Heart right ventricle (tissue), 16 donors: ENCODE results near the gene GPLD1. TPM values are rescaled to one million over a fixed set of nuclear protein-coding genes. Genes with fewer than 3 reads are reported as not detected.

ENCODE experiments used
- ATAC-seq, 8 donors: fragments of 200-7000 bp; cut with Tn5 transposase; one replicate each; pipeline ENCODE4 v1.9.1; 2020; ENCODE audit warnings: mild to moderate bottlenecking in 8 of 8, moderate library complexity in 8 of 8, moderate number of reproducible peaks in 1 of 8
- DNase-seq, 2 donors: peaks; one replicate each; pipeline ENCODE4 v3.0.0-alpha.2; 2020
- H3K27ac ChIP-seq, 10 donors: fragments of 200-600 bp; sonication (generic) in 2 of 10; one replicate each; pipeline versions ENCODE4 v1.5.0 to v1.8.0; 2020 to 2022; ENCODE audit warnings: mild to moderate bottlenecking in 3 of 10
- H3K27me3 ChIP-seq, 7 donors: fragments of 200-600 bp; one replicate each; pipeline ENCODE4 v1.8.0; 2021 to 2022; ENCODE audit warnings: mild to moderate bottlenecking in 2 of 7
- H3K36me3 ChIP-seq, 9 donors: fragments of 200-600 bp; sonication (generic) in 1 of 9; one replicate each; pipeline versions ENCODE4 v1.5.0 to v1.8.0; 2020 to 2022; ENCODE audit warnings: mild to moderate bottlenecking in 2 of 9
- H3K4me1 ChIP-seq, 9 donors: fragments of 200-600 bp; sonication (generic) in 1 of 9; one replicate each; pipeline versions ENCODE4 v1.5.0 to v1.8.0; 2020 to 2022; ENCODE audit warnings: mild to moderate bottlenecking in 4 of 9
- H3K4me3 ChIP-seq, 10 donors: fragments of 200-600 bp; sonication (generic) in 2 of 10; one replicate each; pipeline versions ENCODE4 v1.5.0 to v1.8.0; 2020 to 2022; ENCODE audit warnings: mild to moderate bottlenecking in 7 of 10, moderate library complexity in 2 of 10
- H3K9me3 ChIP-seq, 11 donors: fragments of 200-600 bp in 10 of 11; sonication (generic) in 2 of 11; one replicate each; pipeline versions ENCODE4 v1.5.0 to v1.8.0; 2013 to 2022; ENCODE audit warnings: mild to moderate bottlenecking in 2 of 11, control low read depth in 1 of 11, moderate library complexity in 1 of 11
- CTCF ChIP-seq, 9 donors: fragments of 200-600 bp; sonication (generic) in 2 of 9; IDR thresholded peaks; one replicate each; pipeline versions ENCODE4 v1.5.0 to v1.8.0; 2021 to 2022; ENCODE audit warnings: antibody characterized with exemption in 9 of 9, mild to moderate bottlenecking in 5 of 9, moderate library complexity in 1 of 9
- WGBS, 2 donors: extraction: QIAGEN DNeasy Blood & Tissue Kit; methylation state at CpG; one replicate each; pipeline ENCODE4 v1.1.7; 2013; ENCODE audit warnings: inconsistent platforms in 1 of 2; 5-methylcytosine and 5-hydroxymethylcytosine counted together
- intact Hi-C, 10 donors: fragments of 100-400 bp; cut with DNase I; formaldehyde crosslinking; loops; one replicate each; pipeline versions ENCODE4 v1.11.1 to v1.14.2; 2022
- polyA plus RNA-seq, 2 donors: library from polyadenylated mRNA; stranded (reverse); fragments of 200-250 nt; gene quantifications; one replicate each; pipeline ENCODE4 v1.2.3, GENCODE V29; 2013
- total RNA-seq, 10 donors: library from RNA; stranded (reverse); fragmentation: NEBNext Ultra II Directional in 3 of 10; extraction: Animal tissue kit (Norgen Biotek cat#: 25700) in 3 of 10; gene quantifications; one replicate each; pipeline versions ENCODE4 v1.2.1 to v1.2.4, GENCODE V29; 2021 to 2023
- donor health status: Arrhythmogenic right ventricular cardiomyopathy.
- donor health status: ischemic (EF 13 %, LVEDD 7.1; RV severe dilation, severe dysfunction).
- donor health status: healthy with polysubstance abuse.
- donor health status: DM: no; HTN: yes; CAD: no.
- donor health status: DM: no; HTN: no; CAD: no.
- donor health status: ischemic (EF 25% LVEDD 6.9; RV normal size, moderate dysfunction).
- donor health status: ischemic (EF 25% LVEDD 5.7; RV mildly dilated, moderate dysfunction).
- donor health status: healthy.
- donor health status: DM: yes; HTN: yes; CAD: no.
- donor health status: Ischemic cardiomyopathy.
- donor health status: ischemic (EF 35%, LVEDD 5.7; RV mildly dilated, moderate dysfunction).
- donor health status: nonischemic (EF 11% LVEDD 7.7; RV severe dilation, severe dysfunction).
- donor health status: DM: yes; HTN: yes; CAD: no.
- donor health status: PGD.
- donor health status: ischemic (EF 29% LVEDD 5.4; RV normal size, mild dysfunction).
- donor health status: nonischemic (EF 23%, LVEDD 6.1; RV moderate dilation, normal function).

GPLD1 gene
- total and polyA plus RNA-seq, 12 donors = 0.07 to 1.5 (median 0.78) TPM

GRCh38 chr6:24493945-24494820 lies 4.8 kb upstream of the GPLD1 start:
- Histone ChIP-seq H3K27ac (peak overlapping the region in 9 of 10 donors; percentile 72 to 92 (median 85)), H3K4me1 (peaks cover 0 to 24% (median 19%) of the 10 kb centered on the region in 9 donors), H3K9me3 (no peaks in the 10 kb centered on the region), H3K27me3 (peaks cover 0 to 15% (median 0%) of the 10 kb centered on the region in 7 donors), H3K36me3 (peaks cover 0 to 19% (median 0%) of the 10 kb centered on the region in 9 donors), H3K4me3 (peak overlapping the region; percentile 33 to 89 (median 69))
- intact Hi-C loops = loop anchor here in 1 of 10 donors (10.0 kb wide), 1 partner anchor 211 kb away; no protein-coding TSS in a partner anchor
- peak in 1 of 8 donors; percentile 4 for ATAC-seq
- no peak for DNase-seq
- no peak for TF ChIP-seq CTCF (IDR thresholded peaks at IDR 0.05)
- 16 to 18% methylated on average over 35 to 36 of the region's 36 CpGs for WGBS, 2 donors

GRCh38 chr6:24492475-24492874 lies 3.1 kb upstream of the GPLD1 start:
- peak in 4 of 9 donors; percentile 17 to 40 (median 28) for TF ChIP-seq CTCF (IDR thresholded peaks at IDR 0.05)
- DNase-seq (no peak), ATAC-seq (no peak)
- 74 to 87% methylated on average over 3 of the region's 3 CpGs for WGBS, 2 donors
- intact Hi-C loops = loop anchor here in 1 of 10 donors (10.0 kb wide), 1 partner anchor 212 kb away; no protein-coding TSS in a partner anchor
- H3K9me3 ChIP-seq = no peaks in the 10 kb centered on the region
- peaks cover 0 to 8% (median 0%) of the 10 kb centered on the region in 9 donors for H3K36me3 ChIP-seq
- H3K27ac ChIP-seq = no peak overlapping the region
- peaks cover 0 to 24% (median 19%) of the 10 kb centered on the region in 9 donors for H3K4me1 ChIP-seq
- peaks cover 0 to 15% (median 0%) of the 10 kb centered on the region in 7 donors for H3K27me3 ChIP-seq
- H3K4me3 ChIP-seq = no peak overlapping the region

- Histone ChIP-seq H3K27ac (no peak overlapping the region), H3K27me3 (peaks cover 0 to 15% (median 0%) of the 10 kb centered on the region in 7 donors), H3K4me3 (no peak overlapping the region), H3K36me3 (no peaks in the 10 kb centered on the region), H3K9me3 (no peaks in the 10 kb centered on the region), H3K4me1 (peaks cover 0 to 20% (median 14%) of the 10 kb centered on the region in 9 donors)
- no peak for TF ChIP-seq CTCF (IDR thresholded peaks at IDR 0.05)
- intact Hi-C loops = loop anchor here in 2 of 10 donors (2.0 to 10.0 kb wide), 2 partner anchors 88 to 214 kb away; partner anchors contain the start of gene MRS2 (in 1 of the 2)
- ATAC-seq (no peak), DNase-seq (no peak)
- 91 to 93% methylated on average over 4 of the region's 4 CpGs for WGBS, 2 donors
Observed at GRCh38 chr6:24490948-24491347, 1.6 kb upstream of the GPLD1 start.

GRCh38 chr6:24489881-24490280 lies 503 bp upstream of the GPLD1 start:
- TF ChIP-seq CTCF (IDR thresholded peaks at IDR 0.05) = no peak
- H3K27me3 ChIP-seq = peaks cover 0 to 15% (median 0%) of the 10 kb centered on the region in 7 donors
- no peaks in the 10 kb centered on the region for H3K36me3 ChIP-seq
- peaks cover 0 to 14% (median 8%) of the 10 kb centered on the region in 9 donors for H3K4me1 ChIP-seq
- H3K27ac ChIP-seq = no peak overlapping the region
- peak in 6 of 8 donors; percentile 43 to 85 (median 72) for ATAC-seq
- WGBS, 2 donors = 48 to 62% methylated on average over 2 of the region's 2 CpGs
- no peaks in the 10 kb centered on the region for H3K9me3 ChIP-seq
- no peak overlapping the region for H3K4me3 ChIP-seq
- peak in 1 of 2 donors; percentile 7 for DNase-seq
- intact Hi-C loops = loop anchor here in 2 of 10 donors (2.0 to 10.0 kb wide), 2 partner anchors 87 to 215 kb away; partner anchors contain the start of gene MRS2 (in 1 of the 2)
